Retina (tissue), 1 donor: ENCODE results near the gene PSENEN.

Source experiments
- DNase-seq: peaks from one replicate; pipeline ENCODE4 v3.0.0-alpha.2; 2016

PSENEN gene

GRCh38 chr19:35736913-35737886 lies 8.3 kb upstream of the PSENEN start:
- no peak for DNase-seq

- DNase-seq: no peak
Observed at GRCh38 chr19:35738021-35738886, 7.2 kb upstream of the PSENEN start.

GRCh38 chr19:35738887-35739229 lies 6.6 kb upstream of the PSENEN start:
- no peak for DNase-seq

DNA sequence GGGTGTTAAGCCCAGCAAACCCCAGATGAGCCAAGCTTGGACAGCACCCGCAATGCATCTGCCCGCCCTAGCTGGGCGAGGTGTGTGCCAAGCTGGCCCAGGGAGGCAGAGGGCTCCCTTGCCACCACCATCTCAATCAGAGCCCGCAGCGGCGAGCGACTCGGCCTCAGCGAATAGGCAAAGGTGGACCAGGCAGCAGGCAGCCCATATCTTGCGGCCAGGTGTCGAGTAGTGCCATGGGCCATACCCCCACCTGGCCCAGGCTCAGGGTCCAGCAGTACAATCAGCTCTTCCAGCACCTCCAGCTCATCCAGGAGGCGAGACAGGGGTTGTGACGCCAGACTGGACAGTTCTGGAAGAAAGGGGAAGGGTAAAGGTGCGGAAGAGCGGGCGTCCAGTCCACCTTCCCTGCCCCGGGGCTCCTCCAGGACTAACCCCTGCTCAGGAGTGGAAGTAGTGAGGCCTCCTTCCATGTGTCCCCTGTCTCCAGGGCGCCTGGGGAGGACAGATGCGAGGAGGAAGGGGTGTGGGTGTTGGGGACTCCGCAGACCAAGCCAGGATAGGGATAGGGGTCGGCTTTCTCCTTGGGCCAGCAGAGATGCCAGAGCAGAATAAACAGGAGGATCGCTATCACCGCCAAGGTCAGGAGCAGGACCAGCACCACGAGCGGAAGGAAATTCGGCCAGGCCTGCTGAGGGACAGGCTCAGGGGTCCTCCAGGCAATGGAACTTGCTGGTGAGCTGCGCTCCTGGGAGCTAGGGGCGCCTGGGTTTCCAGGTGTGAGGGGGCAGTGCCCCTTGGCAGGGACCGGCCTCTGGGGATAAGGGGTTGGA lies 6.0 kb upstream of the PSENEN start:
- DNase-seq: no peak

DNA sequence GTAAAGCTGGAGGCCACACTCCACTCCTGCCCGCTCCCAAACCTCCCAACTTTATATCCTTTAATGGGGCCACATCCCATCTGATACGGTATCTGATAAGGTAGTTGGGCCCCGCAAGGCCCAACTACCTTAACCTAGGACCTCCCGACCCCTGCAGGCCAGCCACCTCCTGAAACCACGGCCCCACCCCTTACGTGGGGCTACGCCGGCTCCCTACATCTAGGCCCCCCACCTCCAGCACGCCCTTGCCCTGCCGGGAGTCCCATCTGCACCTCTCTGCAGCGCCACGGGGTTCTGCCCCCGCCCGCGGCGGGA lies 5.4 kb upstream of the PSENEN start:
- no peak for DNase-seq

GRCh38 chr19:35740423-35741202 lies 4.8 kb upstream of the PSENEN start:
- peak; percentile 98 for DNase-seq

DNA sequence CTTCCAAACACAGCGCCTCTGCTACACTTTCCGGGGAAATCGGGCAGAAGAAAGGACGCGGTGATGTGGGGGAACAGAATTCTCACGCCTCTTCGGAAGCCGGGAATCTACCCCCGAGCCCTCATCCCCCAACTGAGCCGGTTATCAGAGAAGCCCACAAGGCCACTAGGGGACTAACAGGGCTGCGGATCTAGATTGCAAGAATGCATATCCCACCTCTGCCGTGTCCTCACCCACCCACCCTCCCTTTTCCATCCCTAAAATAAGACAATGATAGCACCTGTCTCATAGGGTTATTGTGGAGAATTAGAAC lies 4.3 kb upstream of the PSENEN start:
- no peak for DNase-seq

DNA sequence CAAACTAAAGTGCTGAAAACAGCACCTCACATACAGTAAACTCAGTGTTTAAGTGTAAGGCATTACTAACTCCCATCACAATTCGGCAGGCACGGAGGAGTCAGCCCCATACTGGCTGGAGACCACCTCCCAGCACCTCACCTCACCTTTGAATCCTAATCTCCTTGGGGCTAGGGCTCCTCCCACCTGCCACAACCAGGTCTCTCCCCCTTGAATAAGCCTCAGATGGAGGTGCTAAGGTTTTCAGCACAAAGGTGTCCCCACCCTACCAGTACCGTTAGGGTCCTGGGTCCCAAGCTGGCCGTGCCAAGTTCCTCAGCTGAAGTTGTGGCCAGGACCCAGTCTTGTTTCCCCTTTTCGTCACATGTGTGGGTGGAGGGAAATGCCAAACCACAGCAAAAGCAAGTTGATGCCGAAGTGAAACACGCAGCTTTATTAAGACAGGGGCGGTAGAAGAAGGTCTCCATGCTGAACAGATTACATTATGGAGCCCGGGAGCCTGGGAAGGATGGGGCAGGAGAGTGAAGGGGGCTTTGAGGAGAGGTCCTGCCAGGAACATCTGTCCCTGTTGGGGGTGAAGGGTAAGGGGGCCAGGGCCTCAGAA lies 3.2 kb upstream of the PSENEN start, which contains the start of gene IGFLR1:
Gene IGFLR1, minus strand, starts transcription at position 332 of the 604 bp plus-strand sequence. CDS start 1,272 bp downstream, outside the sequence.
- DNase-seq: no peak

DNA sequence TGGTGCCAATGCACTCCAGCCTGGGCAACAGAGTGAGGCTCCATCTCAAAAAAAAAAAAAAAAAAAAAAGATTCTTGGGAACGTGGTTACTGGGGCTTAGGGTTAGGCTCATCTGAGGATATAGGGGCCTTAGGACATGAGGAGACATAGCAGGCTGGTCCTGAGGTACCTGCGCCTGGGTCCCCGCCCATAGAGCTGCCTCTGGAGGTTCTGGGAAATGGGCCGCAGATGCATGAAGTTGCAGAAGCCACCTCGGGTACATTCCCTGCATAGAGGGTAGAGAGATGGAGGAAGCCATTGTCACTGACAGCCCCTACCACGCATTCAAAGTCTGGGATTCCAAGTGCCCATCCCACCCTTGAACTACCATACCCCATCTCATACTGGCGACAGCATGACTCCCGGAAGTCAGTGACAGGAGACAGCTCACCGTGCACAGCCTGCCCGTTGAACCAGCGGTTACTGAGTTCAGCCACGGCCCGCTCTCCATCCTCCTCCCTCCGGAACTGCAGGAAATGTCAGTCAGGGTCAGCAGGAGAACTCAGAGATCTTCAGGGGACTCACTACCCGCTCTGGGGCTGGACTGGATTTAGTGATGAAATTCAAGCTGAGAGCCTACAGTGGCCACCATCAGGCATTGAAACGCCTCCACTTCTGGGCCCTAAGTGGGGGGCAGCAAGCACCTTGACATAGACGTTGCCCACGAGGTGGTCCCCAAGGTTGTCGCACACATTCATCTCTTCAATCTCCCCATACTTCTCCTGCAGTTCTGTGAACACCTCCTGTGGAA lies 1.6 kb upstream of the PSENEN start:
- no peak for DNase-seq

- peak; percentile 95 for DNase-seq
Observed at GRCh38 chr19:35744430-35745327, 772 bp upstream of the PSENEN start.

- DNase-seq: no peak
Observed at GRCh38 chr19:35746087-35746462, 624 bp downstream of the PSENEN start.

- DNase-seq: no peak
Observed at GRCh38 chr19:35746531-35746930, 1.1 kb downstream of the PSENEN start.

DNA sequence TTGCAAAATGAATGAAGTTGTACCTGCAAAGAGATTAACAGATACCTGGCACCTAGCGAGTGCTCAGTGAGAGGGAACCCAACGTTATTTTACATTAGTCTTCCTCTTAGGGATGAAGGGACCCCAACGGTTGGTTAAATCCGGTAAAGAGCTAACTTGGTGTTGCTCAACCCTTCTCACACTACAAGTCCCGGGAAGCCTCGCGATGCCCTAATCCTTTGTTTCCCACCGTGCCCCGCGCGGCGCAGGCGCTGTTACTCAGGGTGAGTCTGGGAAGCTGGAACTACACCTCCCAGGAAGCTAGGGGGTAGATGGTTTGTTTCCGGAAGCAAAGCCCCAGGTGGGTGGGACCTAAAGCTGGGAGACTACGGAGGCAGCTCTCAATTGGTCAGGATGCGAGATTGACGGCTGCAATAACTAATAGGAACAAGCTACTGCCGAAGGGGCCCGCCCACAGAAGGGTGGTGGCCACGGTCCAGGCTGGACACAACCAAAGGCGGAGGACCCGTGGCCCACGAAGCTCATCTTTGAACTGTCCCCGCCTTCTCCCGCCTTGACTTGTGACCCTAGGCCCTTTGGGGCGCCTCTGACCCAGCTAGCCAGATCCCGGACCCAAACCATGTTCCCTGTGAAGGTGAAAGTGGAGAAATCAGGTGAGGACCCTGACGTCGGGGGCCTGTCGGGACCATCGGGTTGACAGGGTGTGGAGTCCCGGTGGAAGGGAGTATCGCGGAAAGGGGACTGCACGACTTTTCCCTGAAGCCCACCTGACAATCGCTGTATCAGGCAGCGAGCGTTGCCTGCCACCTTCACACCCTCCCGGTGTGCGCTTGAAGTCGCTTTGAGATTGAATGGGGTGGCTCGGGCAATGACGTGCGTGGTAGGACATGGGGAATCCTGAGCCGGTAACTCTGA lies 2.9 kb downstream of the PSENEN start, which contains the start of gene LIN37:
Gene LIN37, plus strand, starts transcription at position 471 of the 915 bp plus-strand sequence. Its CDS starts 149 bp downstream, at position 620.
- peak; percentile 99 for DNase-seq

- no peak for DNase-seq
Observed at GRCh38 chr19:35750167-35750566, 4.7 kb downstream of the PSENEN start.

GRCh38 chr19:35751839-35752745 lies 6.6 kb downstream of the PSENEN start:
- DNase-seq: no peak

DNA sequence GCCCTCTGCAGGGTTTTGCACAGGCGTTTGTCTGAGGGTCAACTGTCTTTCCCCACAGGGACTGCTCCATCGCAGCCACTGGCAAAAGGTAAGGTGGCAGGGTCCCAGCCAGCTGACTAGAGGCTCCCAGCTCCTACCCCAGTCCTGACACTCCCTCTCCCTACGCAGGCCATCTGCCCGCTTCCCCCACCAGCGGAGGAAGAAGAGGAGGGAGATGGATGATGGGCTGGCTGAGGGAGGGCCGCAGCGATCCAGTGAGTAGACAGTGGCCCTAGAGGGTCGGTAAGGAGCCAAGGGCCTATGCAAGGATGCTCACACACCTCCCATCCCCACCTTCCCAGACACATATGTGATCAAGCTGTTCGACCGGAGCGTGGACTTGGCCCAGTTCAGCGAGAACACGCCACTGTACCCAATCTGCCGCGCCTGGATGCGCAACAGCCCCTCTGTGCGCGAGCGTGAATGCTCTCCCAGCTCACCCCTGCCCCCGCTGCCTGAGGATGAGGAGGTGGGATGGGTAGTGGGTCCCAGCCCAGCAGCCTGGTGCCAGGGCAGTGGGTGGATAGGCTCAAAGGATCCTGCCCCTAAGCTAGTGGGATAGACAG lies 7.4 kb downstream of the PSENEN start:
- no peak for DNase-seq
